ENCODE measurements around the gene IL19.

Gene IL19

GRCh38 chr1:206802401-206802800 lies 31.8 kb downstream of the IL19 start:
- DNase-seq = no peak

GRCh38 chr1:206803221-206803730 lies 32.7 kb downstream of the IL19 start:
- no peak for DNase-seq

GRCh38 chr1:206804156-206804737 lies 33.7 kb downstream of the IL19 start:
- no peak for DNase-seq

GRCh38 chr1:206805357-206805756 lies 34.8 kb downstream of the IL19 start:
- no peak for DNase-seq

- DNase-seq = no peak
These were observed 38.0 kb downstream of the IL19 start for GRCh38 chr1:206808615-206809014.

- no peak for DNase-seq
These were observed 39.0 kb downstream of the IL19 start for GRCh38 chr1:206809504-206810084.

GRCh38 chr1:206812471-206812870 lies 41.9 kb downstream of the IL19 start:
- DNase-seq = no peak

GRCh38 chr1:206814716-206815341 lies 44.3 kb downstream of the IL19 start:
- DNase-seq = no peak

GRCh38 chr1:206816390-206817287 lies 46.1 kb downstream of the IL19 start:
- no peak for DNase-seq

GRCh38 chr1:206821493-206821892 lies 50.9 kb downstream of the IL19 start:
- DNase-seq = no peak

- no peak for DNase-seq
These were observed 53.2 kb downstream of the IL19 start for GRCh38 chr1:206823727-206824126.

GRCh38 chr1:206824331-206824730 lies 53.8 kb downstream of the IL19 start:
- no peak for DNase-seq

GRCh38 chr1:206826394-206826793 lies 55.8 kb downstream of the IL19 start:
- DNase-seq = no peak

- DNase-seq = no peak
These were observed 57.5 kb downstream of the IL19 start for GRCh38 chr1:206828061-206828460.

- DNase-seq = no peak
These were observed 58.2 kb downstream of the IL19 start for GRCh38 chr1:206828765-206829164.

GRCh38 chr1:206829282-206829681 lies 58.7 kb downstream of the IL19 start:
- DNase-seq = peak; percentile 13

GRCh38 chr1:206829875-206830274 lies 59.3 kb downstream of the IL19 start:
- DNase-seq = no peak

GRCh38 chr1:206831650-206832049 lies 61.1 kb downstream of the IL19 start:
- no peak for DNase-seq

- no peak for DNase-seq
These were observed 61.8 kb downstream of the IL19 start for GRCh38 chr1:206832352-206832880.

- DNase-seq = no peak
These were observed 62.6 kb downstream of the IL19 start for GRCh38 chr1:206833106-206833680.

GRCh38 chr1:206833801-206834200 lies 63.2 kb downstream of the IL19 start:
- no peak for DNase-seq

GRCh38 chr1:206834217-206834616 lies 63.6 kb downstream of the IL19 start:
- DNase-seq = no peak

GRCh38 chr1:206834711-206835110 lies 64.1 kb downstream of the IL19 start:
- no peak for DNase-seq

Data from NK-92 treated with Interleukin-12 subunit alpha and Interleukin-12 subunit beta, amount 100 ng/mL, for 24 hours (cell line).